GM21515 (cell line): ENCODE measurements around the gene PDIA4.

Experiments used
- ATAC-seq: cut with Tn5 transposase; IDR thresholded peaks from one replicate; pipeline ENCODE4 v1.9.1; 2021; ENCODE audit not compliant: unreplicated experiment

Gene PDIA4

DNA sequence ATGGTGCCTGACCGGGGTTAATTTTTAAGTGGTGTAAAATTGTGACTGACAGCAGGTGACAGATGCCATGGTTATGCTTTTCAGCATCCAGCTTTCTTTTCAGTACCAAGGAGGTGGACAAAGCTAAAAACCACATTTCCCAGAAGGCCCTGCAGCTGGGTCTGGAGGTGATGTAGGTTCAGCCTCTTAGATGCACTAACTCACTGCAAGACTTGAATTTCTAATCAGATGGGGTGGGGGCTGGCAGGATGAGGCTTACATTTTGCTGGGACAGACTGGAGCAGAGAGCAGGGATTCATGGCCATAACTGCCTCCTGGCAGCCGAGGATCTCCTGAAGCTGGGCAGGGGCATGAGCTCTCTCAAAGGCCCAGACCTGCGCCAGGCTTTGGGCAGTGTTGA lies 52.4 kb downstream of the PDIA4 start:
- no peak for ATAC-seq

DNA sequence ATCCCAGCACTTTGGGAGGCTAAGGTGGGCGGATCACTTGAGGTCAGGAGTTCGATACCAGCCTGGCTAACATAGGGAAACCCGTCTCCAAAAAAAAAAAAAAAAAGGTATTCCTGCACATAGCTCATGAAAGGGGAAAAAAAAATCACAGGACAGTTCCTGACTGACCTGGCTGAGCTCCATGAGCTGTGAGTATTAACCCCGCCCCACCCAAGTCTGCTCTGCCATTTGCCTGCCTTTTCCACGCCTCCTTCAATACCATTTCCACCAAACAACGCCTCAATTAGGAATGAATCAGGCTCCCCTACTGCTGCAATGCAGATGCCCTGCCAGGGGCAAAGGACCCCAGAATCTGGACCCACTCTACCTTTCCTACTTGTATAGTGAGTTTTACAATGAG lies 55.0 kb downstream of the PDIA4 start:
- ATAC-seq, result no peak

DNA sequence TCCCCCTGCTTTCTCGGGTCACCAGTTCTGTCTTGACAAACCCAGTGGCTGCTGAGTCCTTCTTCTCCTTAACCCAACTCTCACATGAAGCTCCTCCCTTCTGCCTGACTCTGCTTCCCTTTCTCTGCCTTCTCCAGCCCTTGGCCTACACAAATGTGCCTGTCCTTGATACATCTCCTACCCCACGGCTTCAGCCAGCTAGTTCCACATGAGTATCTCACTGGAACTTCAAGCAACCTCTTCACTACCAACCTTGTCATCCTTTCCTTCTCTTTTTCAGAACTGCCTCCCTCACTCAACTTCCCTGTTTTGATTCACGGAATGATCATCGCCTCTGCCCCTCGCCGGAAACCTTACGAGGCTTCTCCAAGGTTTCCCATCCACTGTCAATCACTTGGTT lies 55.9 kb downstream of the PDIA4 start:
- no peak for ATAC-seq

DNA sequence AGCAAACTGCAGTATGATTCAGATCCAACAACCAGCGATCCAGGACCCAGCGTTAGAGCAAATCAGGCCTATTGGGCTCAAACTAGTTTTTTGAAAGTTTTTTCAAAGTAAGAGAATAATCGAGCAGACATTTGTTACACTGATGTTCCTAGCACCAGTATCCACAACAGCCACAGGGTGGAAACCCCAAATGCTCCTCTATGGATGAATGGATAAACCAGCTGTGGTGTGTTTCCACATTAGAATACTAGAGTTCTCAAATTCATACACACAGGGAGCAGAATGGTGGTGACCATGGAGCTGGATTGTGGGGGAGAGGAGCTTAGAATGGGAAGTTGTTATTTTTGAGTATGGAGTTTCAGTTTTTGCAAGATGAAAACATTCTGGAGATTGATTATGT lies 60.7 kb downstream of the PDIA4 start:
- ATAC-seq, result no peak

DNA sequence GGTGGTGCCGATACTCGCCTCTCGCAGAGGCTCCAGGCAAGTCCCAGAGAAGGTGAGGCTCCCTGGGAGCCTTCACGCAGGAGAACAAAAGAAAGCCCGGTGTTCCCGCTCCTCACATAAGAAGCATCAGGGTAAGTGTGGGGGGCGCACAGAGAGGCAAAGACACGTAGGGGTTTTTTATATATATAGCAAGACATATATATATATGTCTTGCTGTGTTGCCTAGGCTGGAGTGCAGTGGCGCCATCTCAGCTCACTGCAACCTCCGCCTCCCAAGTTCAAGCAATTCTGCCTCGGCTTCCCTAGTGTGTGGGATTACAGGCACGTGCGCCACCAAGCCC lies 61.3 kb downstream of the PDIA4 start:
- peak; percentile 10 for ATAC-seq

DNA sequence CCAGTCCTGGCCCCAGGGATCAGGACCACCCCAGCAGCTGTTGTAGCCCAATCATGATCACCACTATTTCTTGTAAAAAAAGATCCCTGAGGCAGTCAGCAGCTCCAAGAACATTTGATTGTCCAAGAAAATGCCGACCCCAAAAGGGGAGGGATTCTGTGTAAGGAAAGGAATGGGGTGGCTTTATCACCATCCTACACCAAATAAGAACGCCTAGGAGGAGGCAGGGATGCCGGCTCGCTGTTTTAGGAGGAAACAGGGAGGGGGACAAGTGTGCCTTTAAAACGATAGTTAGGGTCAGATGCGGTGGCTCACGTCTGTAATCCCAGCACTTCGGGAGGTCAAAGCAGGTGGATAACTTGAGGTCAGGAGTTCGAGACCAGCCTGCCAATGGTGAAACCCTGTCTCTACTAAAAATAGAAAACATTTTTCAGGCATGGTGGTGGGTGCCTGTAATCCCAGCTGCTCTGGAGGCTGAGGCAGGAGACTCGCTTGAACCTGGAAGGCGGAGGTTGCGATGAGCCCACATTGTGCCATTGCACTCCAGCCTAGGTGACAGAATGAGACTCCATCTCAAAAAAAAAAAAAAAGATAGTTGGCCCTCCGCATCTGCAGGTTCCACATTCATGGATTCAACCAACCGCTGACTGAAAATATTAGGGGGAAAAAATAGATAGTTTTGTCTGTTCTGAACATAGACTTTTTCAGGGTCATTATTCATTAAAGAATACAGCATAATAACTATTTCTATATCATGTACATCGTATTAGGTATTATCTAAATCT lies 63.6 kb downstream of the PDIA4 start:
- ATAC-seq, result no peak

DNA sequence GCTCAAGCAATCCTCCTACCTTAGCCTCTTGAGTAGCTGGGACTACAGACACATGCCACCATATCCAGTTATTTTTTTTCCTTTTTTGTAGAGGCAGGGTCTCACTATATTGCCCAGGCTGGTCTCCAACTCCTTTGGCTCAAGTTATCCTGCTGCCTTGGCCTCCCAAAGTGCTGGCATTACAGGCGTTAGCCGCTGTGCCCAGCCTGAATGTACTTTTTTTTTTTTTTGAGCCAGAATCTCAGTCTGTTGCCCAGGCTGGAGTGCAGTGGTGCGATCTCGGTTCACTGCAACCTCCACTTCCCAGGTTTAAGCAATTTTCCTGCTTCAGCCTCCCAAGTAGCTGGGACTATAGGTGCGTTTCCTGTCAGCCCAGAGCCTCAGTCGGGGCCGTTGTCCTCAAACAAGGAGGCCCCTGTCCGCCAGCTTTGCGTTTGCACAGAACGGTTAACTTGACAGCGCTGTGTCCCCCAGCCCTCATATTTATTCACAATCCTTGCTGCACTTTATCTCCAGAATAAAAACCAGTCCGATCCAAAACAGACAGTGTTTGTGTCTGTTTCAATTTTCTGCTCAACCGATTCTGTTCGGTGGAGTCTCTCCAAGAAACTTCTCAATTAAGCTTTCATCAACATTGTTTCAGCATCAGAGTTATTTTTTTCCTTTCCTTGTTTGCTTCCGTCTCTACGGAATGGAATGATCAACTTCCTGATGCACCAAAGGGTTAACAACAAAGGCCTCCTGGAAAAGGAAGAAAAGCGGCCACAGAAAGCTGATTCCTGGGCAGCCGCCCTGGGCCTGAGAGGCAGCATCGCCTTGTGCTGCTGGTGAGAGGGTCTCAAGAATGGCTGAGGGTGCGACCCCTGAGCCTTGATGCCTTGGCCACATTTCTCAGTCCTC lies 64.5 kb downstream of the PDIA4 start:
- ATAC-seq, result no peak

DNA sequence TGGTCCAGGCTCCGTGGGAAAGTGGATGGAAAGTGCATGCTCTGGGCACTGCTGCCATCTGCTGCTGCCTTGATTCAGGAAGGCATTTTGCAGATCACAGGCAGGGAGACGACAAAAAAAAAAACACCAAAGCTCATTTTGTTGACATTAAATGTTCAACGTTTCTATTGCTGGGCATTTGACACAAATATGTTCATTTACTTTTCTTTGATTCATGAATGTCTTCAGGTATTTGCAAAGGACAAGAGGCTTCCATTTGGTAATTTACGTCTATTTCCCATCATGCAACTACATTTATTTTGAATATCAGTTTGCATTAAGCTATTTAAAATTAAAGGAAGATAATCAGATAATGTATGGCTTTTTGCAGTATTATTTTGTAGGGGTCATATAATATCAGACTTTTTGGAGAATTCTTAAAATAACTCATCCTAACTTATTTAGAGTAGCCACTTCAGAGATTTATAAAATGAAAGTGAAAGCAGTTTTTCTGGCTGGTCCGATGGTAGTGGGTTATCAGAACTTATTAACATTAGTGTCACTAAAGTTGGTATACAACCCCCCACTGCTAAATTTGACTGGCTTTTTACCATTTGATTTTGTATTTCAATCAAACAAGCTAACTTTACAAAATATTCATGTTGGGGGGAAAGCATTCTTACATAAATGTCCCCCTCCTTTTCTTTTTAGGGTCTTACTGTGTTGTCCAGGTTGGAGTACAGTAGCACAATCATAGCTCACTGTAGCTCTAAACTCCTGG lies 65.3 kb downstream of the PDIA4 start:
- ATAC-seq, result peak; percentile 65

DNA sequence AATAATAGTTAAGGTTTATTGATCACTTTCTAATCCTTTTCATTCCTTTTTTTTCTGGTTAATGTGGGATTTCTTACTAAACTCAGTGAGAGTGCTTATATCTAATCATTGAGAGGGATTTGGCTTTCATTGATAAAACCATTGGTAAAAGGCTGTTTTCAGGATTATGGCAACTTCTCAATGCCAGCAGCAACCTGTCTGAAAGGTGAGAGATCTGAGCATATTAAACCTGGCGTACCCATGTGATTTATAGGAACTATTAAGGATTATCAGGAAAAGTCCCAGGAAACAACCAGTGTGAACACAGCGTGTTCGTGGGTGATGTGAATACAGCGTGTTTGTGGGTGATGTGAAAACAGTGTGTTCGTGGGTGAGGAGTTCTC lies 65.9 kb downstream of the PDIA4 start:
- peak; percentile 3 for ATAC-seq

DNA sequence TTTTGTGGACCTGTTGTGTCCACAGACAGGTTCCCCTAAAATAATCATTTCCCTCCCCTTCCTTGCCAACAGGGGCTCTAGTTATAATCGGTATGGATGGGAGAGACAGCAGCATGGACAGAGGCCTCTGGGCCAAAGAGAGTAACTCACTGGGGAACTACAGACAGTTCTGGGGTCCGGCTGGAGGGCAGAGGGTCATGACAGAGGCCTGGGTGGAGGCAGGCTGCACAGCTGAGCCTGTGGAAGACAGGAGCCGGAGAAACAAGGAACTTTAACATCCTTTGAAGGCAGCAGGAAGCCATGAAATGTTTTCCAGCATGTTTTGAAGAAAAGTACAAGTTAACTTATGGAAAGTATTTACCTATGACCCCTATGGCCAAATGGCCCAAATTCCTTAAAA lies 68.6 kb downstream of the PDIA4 start:
- ATAC-seq, result no peak

DNA sequence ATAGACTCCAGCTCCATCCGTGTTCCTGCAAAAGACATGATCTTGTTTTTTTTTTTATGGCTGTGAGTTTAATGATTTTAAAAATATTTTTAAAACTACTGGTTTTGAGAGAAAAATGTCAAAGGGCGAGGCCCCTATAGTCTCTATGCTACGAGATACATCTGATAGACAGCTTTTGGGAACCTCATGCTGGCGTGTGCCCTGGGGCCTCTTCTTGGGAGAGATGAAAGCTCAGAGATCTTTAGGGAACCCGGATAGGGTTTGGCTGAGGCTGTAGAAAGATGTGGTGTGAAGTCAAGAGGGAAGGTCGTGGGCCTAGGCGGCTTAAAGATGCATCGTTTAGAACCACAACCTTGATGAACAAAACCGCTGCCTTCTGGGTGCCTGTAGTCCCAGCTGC lies 70.2 kb downstream of the PDIA4 start:
- no peak for ATAC-seq

DNA sequence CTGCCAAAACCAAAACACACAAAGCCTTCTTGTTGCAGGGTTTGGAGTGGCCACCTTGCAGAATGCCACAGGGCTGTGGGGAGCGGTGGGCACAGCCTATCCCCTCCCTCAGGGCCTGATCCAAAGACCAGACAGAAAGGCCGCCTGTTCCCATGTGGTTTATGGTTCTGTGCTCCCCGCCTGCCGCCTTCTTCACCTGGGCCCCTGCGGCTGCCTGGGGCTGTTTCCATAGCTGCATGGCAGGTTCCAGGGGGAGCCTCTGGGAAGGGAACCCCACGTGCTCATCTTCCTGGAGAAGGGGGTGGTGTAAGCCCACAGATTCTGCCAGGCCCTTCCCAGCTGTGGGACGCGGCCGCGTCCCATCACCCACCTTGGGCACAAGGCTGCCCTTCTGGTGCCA lies 73.5 kb downstream of the PDIA4 start:
- no peak for ATAC-seq

DNA sequence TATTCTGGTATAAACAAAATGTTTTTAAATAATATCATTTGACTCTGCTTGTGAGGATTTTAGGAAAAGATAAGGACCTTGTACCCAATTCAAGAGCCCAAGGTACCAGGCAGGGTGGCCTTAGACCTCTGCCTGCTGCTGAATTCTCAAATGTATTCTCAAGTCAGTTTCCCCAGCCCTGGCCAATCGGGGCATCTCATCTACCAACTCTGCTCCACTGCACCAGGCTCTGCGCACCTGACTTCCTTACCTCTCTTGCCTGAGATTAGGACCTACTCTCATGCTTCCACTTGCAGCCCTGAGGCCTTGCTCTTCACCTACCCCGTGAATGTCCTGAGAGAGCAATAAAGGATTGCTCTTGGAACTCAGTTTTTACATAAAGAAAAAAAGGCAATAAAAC lies 74.6 kb downstream of the PDIA4 start:
- no peak for ATAC-seq
